IPS-NIHi7 (cell line): ENCODE measurements around the gene SLC38A9.

Source experiments
- DNase-seq: peaks from one replicate; pipeline ENCODE4 v3.0.0; 2012; ENCODE audit warnings: mixed read lengths; ENCODE audit errors: extremely low spot score

Gene SLC38A9

DNA sequence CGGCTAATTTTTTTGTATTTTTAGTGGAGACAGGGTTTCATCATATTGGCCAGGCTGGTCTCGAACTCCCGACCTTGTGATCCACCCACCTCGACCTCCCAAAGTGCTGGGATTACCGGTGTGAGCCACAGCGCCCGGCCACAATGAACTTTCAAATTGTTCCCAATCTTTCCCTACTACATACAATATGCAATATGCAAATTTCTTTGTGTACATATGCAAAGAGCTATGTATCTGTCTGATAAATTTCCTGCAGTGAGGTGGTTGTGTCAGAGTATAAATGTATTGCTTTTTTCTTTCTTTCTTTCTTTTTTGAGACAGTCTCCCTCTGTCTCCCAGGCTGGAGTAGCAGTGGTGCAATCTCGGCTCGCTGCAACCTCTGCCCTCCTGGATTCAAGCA, 128.5 kb downstream of the SLC38A9 start:
- no peak for DNase-seq

DNA sequence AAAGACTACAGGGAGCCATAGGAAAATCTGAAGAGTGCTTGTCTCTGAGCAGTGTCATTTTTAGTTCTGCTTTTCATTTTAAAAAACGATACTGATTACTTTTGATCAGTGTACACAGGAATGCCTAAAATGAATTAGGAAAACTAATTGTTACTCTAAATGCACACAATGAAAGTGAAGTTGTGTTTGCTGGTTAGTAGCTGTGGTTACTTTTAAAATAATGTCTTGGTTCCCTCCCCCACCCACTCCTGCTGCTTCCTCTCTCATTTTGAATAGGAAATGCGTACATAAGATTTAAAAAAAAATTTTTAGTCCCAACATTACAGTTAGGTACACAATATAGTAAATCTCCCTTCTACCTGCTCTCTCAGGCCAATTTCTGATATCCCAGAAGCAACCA, 129.9 kb downstream of the SLC38A9 start:
- DNase-seq, result no peak

DNA sequence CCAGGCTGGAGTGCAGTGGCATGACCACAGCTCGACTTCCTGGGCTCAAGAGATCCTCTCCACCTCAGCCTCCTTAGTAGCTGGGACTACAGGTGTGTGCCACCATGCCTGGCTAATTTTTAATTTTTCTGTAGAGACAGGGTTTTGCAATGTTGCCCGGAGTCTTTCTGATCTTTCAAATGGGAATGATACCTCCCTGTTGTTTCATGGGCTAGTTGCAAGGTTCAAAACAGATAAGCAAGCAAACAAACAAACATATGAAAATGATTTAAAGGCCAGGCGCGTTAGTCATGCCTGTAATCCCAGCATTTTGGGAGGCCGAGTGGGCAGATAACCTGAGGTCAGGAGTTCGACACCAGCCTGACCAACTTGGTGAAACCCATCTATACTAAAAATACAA, 132.1 kb downstream of the SLC38A9 start:
- DNase-seq, result no peak

DNA sequence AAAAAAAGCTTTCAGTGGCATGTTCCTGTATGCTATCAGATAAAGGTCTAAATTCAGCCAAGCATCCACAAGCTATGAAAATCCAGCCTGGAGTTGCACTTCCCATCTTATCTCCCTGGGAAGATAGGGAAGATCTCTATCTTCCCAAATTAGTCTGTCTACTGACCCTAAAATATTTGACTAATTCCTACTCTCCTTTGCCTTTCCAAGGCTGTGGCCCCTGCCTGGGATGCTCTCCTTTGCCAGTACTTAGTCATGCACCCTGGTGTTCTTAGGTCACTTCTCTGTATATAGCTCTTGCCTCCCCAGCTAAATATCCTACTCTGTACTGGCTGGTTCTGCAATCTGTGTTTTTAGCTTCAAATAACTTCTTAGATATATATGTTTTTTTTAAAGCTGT, 133.4 kb downstream of the SLC38A9 start:
- DNase-seq, result no peak

DNA sequence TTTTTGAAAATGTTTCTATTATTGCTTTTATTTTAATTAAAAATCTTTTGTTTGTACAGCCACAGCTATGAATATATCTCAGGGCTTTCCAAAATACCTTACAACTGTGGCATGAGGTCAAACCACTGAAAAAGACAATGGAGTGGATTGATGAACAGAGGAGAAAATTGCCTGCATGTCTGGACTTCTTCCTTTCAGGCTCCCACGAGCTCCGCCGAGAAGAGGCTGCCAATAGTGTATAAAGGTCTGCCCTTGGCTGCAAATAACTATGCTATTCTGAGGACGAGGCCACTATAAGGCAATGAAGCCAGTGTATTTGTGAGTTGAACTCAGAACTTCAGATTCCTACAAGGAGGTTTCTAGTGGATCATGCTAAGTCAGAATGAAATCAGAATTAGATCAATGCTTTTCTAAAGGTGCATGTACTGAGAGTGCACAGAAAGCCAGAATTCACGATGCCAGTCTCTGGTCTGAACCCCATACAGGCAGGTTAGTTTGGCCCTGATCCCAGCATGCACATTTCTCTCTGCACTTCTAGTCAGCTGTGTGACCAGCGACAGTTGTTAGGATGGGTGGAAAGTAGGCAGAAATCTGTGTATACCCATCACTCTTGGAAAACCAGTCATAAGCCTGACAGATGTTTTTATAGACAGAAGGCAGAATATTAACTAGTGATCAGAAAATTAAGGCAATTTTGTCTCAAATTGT, 134.6 kb downstream of the SLC38A9 start:
- no peak for DNase-seq

DNA sequence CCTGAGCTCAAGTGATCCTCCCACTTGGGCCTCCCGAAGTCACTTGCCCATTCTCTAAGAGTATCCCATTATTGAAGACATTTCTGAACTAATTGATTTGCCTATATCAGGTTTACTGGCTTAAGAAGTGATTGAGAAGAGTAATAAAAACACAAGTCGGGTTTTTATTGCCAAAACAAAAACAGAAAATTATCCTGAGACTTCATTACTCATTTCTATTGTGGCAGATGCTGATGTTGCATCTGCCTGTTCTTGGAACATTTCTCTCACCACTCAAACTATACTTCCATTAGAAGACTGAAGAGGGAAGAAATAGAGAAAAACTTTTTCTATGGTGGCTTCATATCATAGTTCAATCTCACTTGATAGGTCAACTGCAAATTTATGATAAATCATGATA, 135.5 kb downstream of the SLC38A9 start:
- DNase-seq, result no peak
